Caco-2 (cell line): Measurements from ENCODE around the gene TUBB4B. TPM values are rescaled to one million over a fixed set of nuclear protein-coding genes. Genes with fewer than 3 reads are reported as not detected.

ENCODE experiments used
- BruUV-seq: library from RNA; stranded (reverse); fragments of 400-500 nt; replicated peaks from 2 replicates; lab custom pipeline; 2021; lab: Mats Ljungman, UMichigan
- CTCF ChIA-PET: fragments of 300-600 bp; sonication (Branson Sonifier 250); formaldehyde crosslinking; loops from one replicate; lab custom pipeline; 2022; ENCODE audit warnings: antibody characterized with exemption; lab: Charles Lee
- POLR2A ChIA-PET: fragments of 300-600 bp; sonication (Branson Sonifier 250); formaldehyde crosslinking; loops from one replicate; lab custom pipeline; 2022; ENCODE audit warnings: antibody characterized with exemption; lab: Charles Lee
- DNase-seq, 2 experiments: peaks; one replicate each; pipeline versions ENCODE4 v3.0.0 to v3.0.0-alpha.2; 2020 to 2022
- H3K27me3 ChIP-seq: replicated peaks from 2 replicates; pipeline ENCODE4 v1.6.0; 2011; ENCODE audit warnings: low read length; ENCODE audit not compliant: control insufficient read depth, insufficient read depth
- H3K36me3 ChIP-seq: 2 replicates; pipeline ENCODE4 v1.5.1; 2011; ENCODE audit warnings: low read length; ENCODE audit not compliant: control insufficient read depth, insufficient read depth
- H3K4me1 ChIP-seq: fragments of 250-450 bp; sonication (Bioruptor Pico); 2 replicates; pipeline ENCODE4 v1.5.1; 2020; ENCODE audit warnings: mild to moderate bottlenecking
- H3K4me3 ChIP-seq: 2 replicates; pipeline ENCODE4 v1.5.1; 2011; ENCODE audit warnings: low read depth, mild to moderate bottlenecking, control low read depth, low read length
- H3K9me3 ChIP-seq: fragments of 250-450 bp; sonication (Bioruptor Pico); 2 replicates; pipeline ENCODE4 v1.5.1; 2020; ENCODE audit warnings: mild to moderate bottlenecking, moderate library complexity
- H3K27ac Mint-ChIP-seq: one replicate; pipeline ENCODE4 v1.8.0; 2022; ENCODE audit warnings: mixed read lengths; ENCODE audit not compliant: unreplicated experiment
- H3K27me3 Mint-ChIP-seq: one replicate; pipeline ENCODE4 v1.8.0; 2022; ENCODE audit warnings: mixed read lengths; ENCODE audit not compliant: insufficient read depth, unreplicated experiment
- H3K36me3 Mint-ChIP-seq: one replicate; pipeline ENCODE4 v1.8.0; 2022; ENCODE audit warnings: mild to moderate bottlenecking, mixed read lengths; ENCODE audit not compliant: insufficient read depth, unreplicated experiment
- H3K4me1 Mint-ChIP-seq: one replicate; pipeline ENCODE4 v1.8.0; 2022; ENCODE audit warnings: low read depth, mixed read lengths; ENCODE audit not compliant: unreplicated experiment
- H3K4me3 Mint-ChIP-seq: one replicate; pipeline ENCODE4 v1.8.0; 2022; ENCODE audit warnings: mild to moderate bottlenecking, moderate library complexity, mixed read lengths; ENCODE audit not compliant: unreplicated experiment
- H3K9me3 Mint-ChIP-seq: one replicate; pipeline ENCODE4 v1.8.0; 2022; ENCODE audit warnings: mixed read lengths; ENCODE audit not compliant: unreplicated experiment
- intact Hi-C: fragments of 100-400 bp; cut with micrococcal nuclease; formaldehyde crosslinking; loops from one replicate; pipeline ENCODE4 v1.10.0; 2022; ENCODE audit not compliant: unreplicated experiment
- total RNA-seq: library from RNA; stranded (reverse); gene quantifications from 2 replicates; pipeline ENCODE4 v1.2.3, GENCODE V29; 2022
- TF ChIP-seq, protein P1 (sequence below), 2 experiments: fragments of 200-600 bp in 1 of 2; IDR thresholded peaks; 1 replicate in 1 of 2; 2 replicates in 1 of 2; pipeline versions ENCODE4 v1.5.1 to v1.8.0; 2011 to 2022; ENCODE audit warnings: antibody characterized with exemption in 1 of 2, control low read depth in 1 of 2, inconsistent platforms in 1 of 2, low read depth in 1 of 2, low read length in 1 of 2, mild to moderate bottlenecking in 1 of 2, moderate library complexity in 1 of 2; ENCODE audit not compliant: insufficient read depth in 1 of 2, severe bottlenecking in 1 of 2, unreplicated experiment in 1 of 2

TUBB4B gene
- total RNA-seq, 1 experiment from 2014 or later = 487 TPM

DNA sequence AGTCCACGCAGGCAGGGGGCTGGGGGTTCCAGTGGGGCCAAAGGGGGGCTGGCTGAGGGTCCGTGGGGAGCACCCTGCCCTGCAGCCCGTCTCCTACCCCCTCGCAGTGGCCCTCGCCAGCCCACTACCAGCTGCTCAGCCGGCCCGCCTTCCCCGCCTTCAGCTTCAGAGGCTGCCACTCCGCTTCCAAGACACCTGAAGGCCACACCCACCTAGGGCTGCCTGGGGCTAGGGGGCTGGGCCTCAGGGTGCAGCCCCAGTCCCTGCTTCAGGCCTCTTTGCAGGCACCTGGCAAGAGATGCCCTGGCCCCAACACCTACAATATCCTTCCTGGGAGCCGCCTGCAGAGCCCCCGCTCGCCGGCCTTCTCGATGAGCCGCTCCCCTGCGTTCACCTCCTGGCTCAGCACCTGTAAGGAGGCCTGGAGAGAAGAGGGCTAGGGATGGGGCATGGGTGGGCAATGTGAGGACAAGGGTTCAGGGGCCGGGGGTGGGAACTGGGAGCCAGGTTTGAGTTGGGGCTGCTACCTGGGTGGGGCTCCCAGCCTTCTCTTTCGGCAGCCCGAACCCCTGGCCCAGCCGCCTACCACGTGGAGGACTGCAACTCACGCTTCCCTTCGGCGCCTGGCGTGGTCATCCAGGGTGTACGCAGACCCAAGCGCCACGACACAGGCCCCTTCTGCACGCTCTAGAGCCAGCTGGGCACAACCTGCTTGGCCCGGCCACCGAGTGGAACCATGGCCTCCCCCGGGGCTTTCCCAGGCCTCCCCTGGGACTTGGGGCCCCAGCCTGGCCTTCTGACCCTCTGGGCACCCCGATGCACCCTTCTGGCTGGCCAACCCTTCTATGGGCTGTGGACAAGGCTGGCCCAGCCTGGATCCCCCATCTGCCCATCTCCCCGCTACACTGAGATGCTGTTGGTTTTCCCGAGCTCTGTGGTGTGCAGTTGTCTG, 11.7 kb downstream of the TUBB4B start:
- DNase-seq = peak; percentile 57 to 67
- TF ChIP-seq, protein P1, sequence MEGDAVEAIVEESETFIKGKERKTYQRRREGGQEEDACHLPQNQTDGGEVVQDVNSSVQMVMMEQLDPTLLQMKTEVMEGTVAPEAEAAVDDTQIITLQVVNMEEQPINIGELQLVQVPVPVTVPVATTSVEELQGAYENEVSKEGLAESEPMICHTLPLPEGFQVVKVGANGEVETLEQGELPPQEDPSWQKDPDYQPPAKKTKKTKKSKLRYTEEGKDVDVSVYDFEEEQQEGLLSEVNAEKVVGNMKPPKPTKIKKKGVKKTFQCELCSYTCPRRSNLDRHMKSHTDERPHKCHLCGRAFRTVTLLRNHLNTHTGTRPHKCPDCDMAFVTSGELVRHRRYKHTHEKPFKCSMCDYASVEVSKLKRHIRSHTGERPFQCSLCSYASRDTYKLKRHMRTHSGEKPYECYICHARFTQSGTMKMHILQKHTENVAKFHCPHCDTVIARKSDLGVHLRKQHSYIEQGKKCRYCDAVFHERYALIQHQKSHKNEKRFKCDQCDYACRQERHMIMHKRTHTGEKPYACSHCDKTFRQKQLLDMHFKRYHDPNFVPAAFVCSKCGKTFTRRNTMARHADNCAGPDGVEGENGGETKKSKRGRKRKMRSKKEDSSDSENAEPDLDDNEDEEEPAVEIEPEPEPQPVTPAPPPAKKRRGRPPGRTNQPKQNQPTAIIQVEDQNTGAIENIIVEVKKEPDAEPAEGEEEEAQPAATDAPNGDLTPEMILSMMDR (IDR thresholded peaks at IDR 0.05; ENCODE audit: insufficient read depth in 1 of 2, low read depth in 1 of 2, low read length in 1 of 2, severe bottlenecking in 1 of 2, unreplicated experiment in 1 of 2) = no peak
- Mint-ChIP-seq H3K36me3 (peaks cover 34% of the 10 kb centered on the region), H3K27me3 (no peaks in the 10 kb centered on the region), H3K4me1 (peaks cover 7% of the 10 kb centered on the region), H3K27ac (peak overlapping the region; percentile 92), H3K4me3 (no peak overlapping the region), H3K9me3 (no peaks in the 10 kb centered on the region)
- ChIA-PET POLR2A (interaction anchor here (0.5 to 4.4 kb wide), 2 partner anchors 12 kb away, joined by 5 to 39 read pairs; partner anchors contain the start of gene TUBB4B), CTCF (interaction anchor here (0.6 to 3.3 kb wide), 4 partner anchors 16 to 577 kb away, joined by 3 to 24 read pairs (median 6); no protein-coding TSS in a partner anchor)
- no TSS peak for BruUV-seq
- Histone ChIP-seq H3K4me3 (no peak overlapping the region; the same call in 1 of the 2 replicates), H3K9me3 (no peaks in the 10 kb centered on the region), H3K36me3 (peaks cover 2% of the 10 kb centered on the region; the same call in 1 of the 2 replicates), H3K27me3 (no peaks in the 10 kb centered on the region), H3K4me1 (peaks cover 23% of the 10 kb centered on the region)
- intact Hi-C loops = no loop called here

DNA sequence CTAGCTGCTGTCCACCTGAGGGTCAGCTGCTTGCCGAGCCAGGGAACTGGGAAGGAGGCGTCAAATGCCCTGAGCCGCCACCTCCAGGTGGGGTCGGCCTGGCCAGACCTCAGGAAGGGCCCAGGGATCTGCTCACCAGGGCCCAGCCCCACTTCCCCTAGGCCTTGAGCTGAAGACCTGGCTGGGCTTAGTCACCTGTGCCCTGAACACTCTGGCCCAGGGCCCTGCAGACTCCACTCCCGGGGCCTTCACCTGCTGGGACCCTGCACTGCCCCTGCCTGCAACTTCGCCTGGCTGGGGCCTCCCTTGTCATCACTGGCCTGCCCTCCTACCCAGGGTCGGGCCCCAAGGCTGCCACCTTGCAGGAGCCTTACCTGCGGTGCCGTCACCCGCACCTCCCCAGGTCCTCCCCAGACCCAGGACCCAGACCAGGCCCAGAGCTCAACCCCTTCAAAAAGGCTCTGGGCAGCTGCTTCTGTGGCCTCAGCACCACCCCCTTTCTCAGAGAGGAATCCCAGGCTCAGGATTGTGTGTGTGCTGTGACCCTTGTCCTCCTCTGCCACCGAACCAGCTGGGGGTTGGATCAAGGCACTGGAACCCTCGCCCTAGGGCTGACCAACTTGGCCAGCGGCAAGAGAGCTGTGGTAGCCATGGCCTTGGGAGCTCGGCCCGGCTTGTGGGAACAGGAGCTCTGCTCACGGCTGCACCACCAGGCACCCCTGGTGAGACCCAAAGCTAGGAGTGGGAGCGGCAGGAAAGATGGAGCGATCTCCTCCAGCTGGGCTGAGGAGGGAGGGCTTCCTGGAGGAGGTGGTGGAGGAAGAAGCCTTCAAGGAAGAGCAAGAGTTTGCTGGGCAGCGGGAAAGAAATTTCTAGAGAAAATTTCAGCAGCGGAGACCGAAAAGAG, 12.9 kb downstream of the TUBB4B start:
- CTCF ChIA-PET = interaction anchor here (0.7 to 3.3 kb wide), 7 partner anchors 8 to 169 kb away, joined by 3 to 24 read pairs (median 5); partner anchors contain the start of genes EXD3, NOXA1, RNF224 and TUBB4B
- Mint-ChIP-seq H3K36me3 (peaks cover 45% of the 10 kb centered on the region), H3K27me3 (no peaks in the 10 kb centered on the region), H3K9me3 (no peaks in the 10 kb centered on the region), H3K27ac (peak overlapping the region; percentile 92), H3K4me1 (peaks cover 7% of the 10 kb centered on the region), H3K4me3 (peak overlapping the region; percentile 93)
- no TSS peak for BruUV-seq
- POLR2A ChIA-PET = interaction anchor here (0.9 to 4.4 kb wide), 5 partner anchors 12 to 169 kb away, joined by 3 to 39 read pairs (median 7); partner anchors contain the start of genes EXD3, NOXA1 and TUBB4B
- H3K27me3 ChIP-seq = no peaks in the 10 kb centered on the region
- H3K36me3 ChIP-seq = peaks cover 2% of the 10 kb centered on the region
- TF ChIP-seq, protein P1 (IDR thresholded peaks at IDR 0.05; ENCODE audit: insufficient read depth in 1 of 2, low read depth in 1 of 2, low read length in 1 of 2, severe bottlenecking in 1 of 2, unreplicated experiment in 1 of 2) = no peak
- H3K9me3 ChIP-seq = no peaks in the 10 kb centered on the region
- intact Hi-C loops = no loop called here
- peaks cover 23% of the 10 kb centered on the region for H3K4me1 ChIP-seq
- peak; percentile 50 to 70 for DNase-seq
- H3K4me3 ChIP-seq = peak overlapping the region; percentile 97
